GM19193 (cell line): ENCODE data around the gene SLC6A18.

ENCODE experiments used
- POLR2A ChIP-seq: IDR thresholded peaks from 4 replicates; pipeline ENCODE4 v1.6.1; 2011; ENCODE audit not compliant: insufficient read depth, insufficient read length; ENCODE audit errors: extremely low read depth

Gene SLC6A18

GRCh38 chr5:1264211-1264610, 39.0 kb downstream of the SLC6A18 start:
- TF ChIP-seq POLR2A, result no peak

GRCh38 chr5:1265026-1265425, 39.8 kb downstream of the SLC6A18 start:
- TF ChIP-seq POLR2A, result no peak

GRCh38 chr5:1265461-1266455, 40.6 kb downstream of the SLC6A18 start:
- no peak for TF ChIP-seq POLR2A

GRCh38 chr5:1266791-1267190, 41.6 kb downstream of the SLC6A18 start:
- no peak for TF ChIP-seq POLR2A

- no peak for TF ChIP-seq POLR2A
Observed at GRCh38 chr5:1268056-1268455, 42.9 kb downstream of the SLC6A18 start.

- no peak for TF ChIP-seq POLR2A
Observed at GRCh38 chr5:1268666-1269065, 43.5 kb downstream of the SLC6A18 start.

GRCh38 chr5:1270426-1270825, 45.2 kb downstream of the SLC6A18 start:
- TF ChIP-seq POLR2A, result no peak

- no peak for TF ChIP-seq POLR2A
Observed at GRCh38 chr5:1270933-1271914, 46.0 kb downstream of the SLC6A18 start.

GRCh38 chr5:1272201-1272600, 47.0 kb downstream of the SLC6A18 start:
- no peak for TF ChIP-seq POLR2A

- TF ChIP-seq POLR2A, result no peak
Observed at GRCh38 chr5:1273745-1274144, 48.6 kb downstream of the SLC6A18 start.

GRCh38 chr5:1274471-1274870, 49.3 kb downstream of the SLC6A18 start:
- TF ChIP-seq POLR2A, result no peak

- TF ChIP-seq POLR2A, result no peak
Observed at GRCh38 chr5:1276930-1277329, 51.7 kb downstream of the SLC6A18 start.

GRCh38 chr5:1277331-1277730, 52.1 kb downstream of the SLC6A18 start:
- TF ChIP-seq POLR2A, result no peak

GRCh38 chr5:1277781-1278180, 52.6 kb downstream of the SLC6A18 start:
- TF ChIP-seq POLR2A, result no peak

- TF ChIP-seq POLR2A, result no peak
Observed at GRCh38 chr5:1278216-1278615, 53.0 kb downstream of the SLC6A18 start.

GRCh38 chr5:1278656-1279442, 53.7 kb downstream of the SLC6A18 start:
- TF ChIP-seq POLR2A, result no peak
